B cell (primary cell): ENCODE data around the gene GIPC1. TPM values are rescaled to one million over a fixed set of nuclear protein-coding genes. Genes with fewer than 3 reads are reported as not detected.

Source experiments
- ATAC-seq: fragments of 200-7000 bp; cut with Tn5 transposase; one replicate; pipeline ENCODE4 v1.10.0; 2021; ENCODE audit warnings: low read depth, mild to moderate bottlenecking, moderate number of reproducible peaks, moderate library complexity
- CTCF ChIA-PET: fragments of 350-600 bp; sonication (Branson Sonifier 250); formaldehyde crosslinking; loops from one replicate; lab custom pipeline; 2021; ENCODE audit warnings: antibody characterized with exemption, inconsistent platforms; lab: Charles Lee
- POLR2A ChIA-PET: fragments of 350-600 bp; sonication (Branson Sonifier 250); formaldehyde crosslinking; loops from one replicate; lab custom pipeline; 2021; ENCODE audit warnings: antibody characterized with exemption; lab: Charles Lee
- DNase-seq: peaks from one replicate; pipeline ENCODE4 v3.0.0; 2013
- H2AFZ ChIP-seq: 2 replicates; pipeline ENCODE4 v1.6.1; 2012; ENCODE audit warnings: mild to moderate bottlenecking, low read depth, low read length; ENCODE audit not compliant: insufficient read depth, poor library complexity, severe bottlenecking
- H3K27ac ChIP-seq, 2 donors: 1 replicate in 1 of 2; 2 replicates in 1 of 2; pipeline ENCODE4 v1.5.1; 2012 to 2013; ENCODE audit warnings: low read length in 2 of 2, mild to moderate bottlenecking in 2 of 2, moderate library complexity in 1 of 2
- H3K27me3 ChIP-seq, 4 experiments: fragments of 200-600 bp in 1 of 4; sonication (generic) in 1 of 4; replicated peaks in 1 of 4; 1 replicate in 2 of 4; 2 replicates in 2 of 4; pipeline versions ENCODE4 v1.6.1 to v1.7.0; 2013 to 2016; ENCODE audit warnings: low read length in 3 of 4, mild to moderate bottlenecking in 2 of 4, mixed read lengths in 1 of 4, moderate library complexity in 1 of 4; ENCODE audit not compliant: insufficient read depth in 4 of 4, control insufficient read depth in 3 of 4; ENCODE audit errors: control extremely low read depth in 1 of 4
- H3K36me3 ChIP-seq, 2 experiments: replicated peaks in 1 of 2; 1 replicate in 1 of 2; 2 replicates in 1 of 2; pipeline versions ENCODE4 v1.6.1 to v1.7.1; 2013; ENCODE audit warnings: low read length in 1 of 2; ENCODE audit not compliant: insufficient read depth in 2 of 2, control insufficient read depth in 1 of 2; ENCODE audit errors: control extremely low read depth in 1 of 2, extremely low read depth in 1 of 2
- H3K4me1 ChIP-seq, 2 donors: fragments of 200-600 bp in 1 of 2; sonication (generic) in 1 of 2; 1 replicate in 1 of 2; 2 replicates in 1 of 2; pipeline versions ENCODE4 v1.5.1 to v1.6.1; 2013 to 2017; ENCODE audit warnings: low read length in 2 of 2; ENCODE audit not compliant: control insufficient read depth in 2 of 2, insufficient read depth in 2 of 2
- H3K4me2 ChIP-seq: replicated peaks from 2 replicates; pipeline ENCODE3; 2012; ENCODE audit warnings: mild to moderate bottlenecking, low read depth, low read length; ENCODE audit not compliant: poor library complexity, severe bottlenecking
- H3K4me3 ChIP-seq, 5 experiments: fragments of 200-600 bp in 1 of 5; sonication (generic) in 1 of 5; 1 replicate in 3 of 5; 2 replicates in 2 of 5; pipeline versions ENCODE4 v1.5.1 to v1.7.0; 2011 to 2016; ENCODE audit warnings: low read length in 4 of 5, mild to moderate bottlenecking in 4 of 5, low read depth in 2 of 5, control low read depth in 1 of 5, moderate library complexity in 1 of 5; ENCODE audit not compliant: insufficient read depth in 1 of 5; ENCODE audit errors: control extremely low read depth in 1 of 5, extremely low read depth in 1 of 5
- H3K79me2 ChIP-seq: fragments of 200-600 bp; sonication (generic); one replicate; pipeline ENCODE4 v1.6.0; 2016; ENCODE audit warnings: low read length; ENCODE audit not compliant: control insufficient read depth, insufficient read depth
- H3K9ac ChIP-seq: fragments of 200-600 bp; sonication (generic); 2 replicates; pipeline ENCODE4 v1.6.1; 2017; ENCODE audit warnings: mild to moderate bottlenecking, low read length, moderate library complexity
- H3K9me3 ChIP-seq, 3 donors: one replicate each; pipeline versions ENCODE4 v1.6.1 to v1.7.1; 2013; ENCODE audit warnings: low read length in 2 of 3; ENCODE audit not compliant: control insufficient read depth in 2 of 3, insufficient read depth in 1 of 3; ENCODE audit errors: control extremely low read depth in 1 of 3
- H4K20me1 ChIP-seq: 2 replicates; pipeline ENCODE4 v1.6.0; 2012; ENCODE audit warnings: mild to moderate bottlenecking, low read length; ENCODE audit not compliant: insufficient read depth, control insufficient read depth, poor library complexity, severe bottlenecking
- H3K27ac Mint-ChIP-seq: one replicate; pipeline ENCODE4 v1.8.0; 2021; ENCODE audit warnings: mixed read lengths
- H3K27me3 Mint-ChIP-seq: one replicate; pipeline ENCODE4 v1.8.0; 2021; ENCODE audit warnings: mixed read lengths
- H3K4me1 Mint-ChIP-seq: one replicate; pipeline ENCODE4 v1.8.0; 2021; ENCODE audit warnings: mixed read lengths
- H3K4me3 Mint-ChIP-seq: one replicate; pipeline ENCODE4 v1.8.0; 2021; ENCODE audit warnings: mixed read lengths
- H3K9me3 Mint-ChIP-seq: one replicate; pipeline ENCODE4 v1.8.0; 2022; ENCODE audit warnings: mixed read lengths; ENCODE audit not compliant: insufficient read depth
- CTCF ChIP-seq: fragments of 200-600 bp; IDR thresholded peaks from one replicate; pipeline ENCODE4 v1.8.0; 2022; ENCODE audit warnings: antibody characterized with exemption, mild to moderate bottlenecking
- EZH2 ChIP-seq: IDR thresholded peaks from 2 replicates; pipeline ENCODE4 v1.6.1; 2012; ENCODE audit warnings: borderline replicate concordance, low read depth, mild to moderate bottlenecking, moderate library complexity, low read length; ENCODE audit not compliant: insufficient read depth, poor library complexity, severe bottlenecking
- WGBS: methylation state at CpG from one replicate; pipeline ENCODE4 v1.1.5; 2013; ENCODE audit warnings: missing lambda C conversion rate; ENCODE audit not compliant: insufficient coverage; 5-methylcytosine and 5-hydroxymethylcytosine counted together
- intact Hi-C: fragments of 100-400 bp; cut with micrococcal nuclease; formaldehyde crosslinking; loops from one replicate; pipeline ENCODE4 v1.10.0; 2022
- polyA plus RNA-seq: library from polyadenylated mRNA; depleted of rRNA; stranded (reverse); fragments of >200 nt; gene quantifications from 2 replicates; pipeline ENCODE4 v1.2.3, GENCODE V29; 2012
- total RNA-seq, 2 donors: library from RNA; stranded (reverse); fragments of 120-200 nt in 1 of 2; gene quantifications; 1 replicate in 1 of 2; 2 replicates in 1 of 2; pipeline versions ENCODE4 v1.2.3 to v1.2.4, GENCODE V29; 2013 to 2022

GIPC1 gene
- total and polyA plus RNA-seq, 2 donors (not counting 1 experiment from before 2014, with no cell fraction given) = 11.3 to 12.0 TPM

- no peaks in the 10 kb centered on the region for H3K9me3 ChIP-seq
- peaks cover 90% of the 10 kb centered on the region for H3K79me2 ChIP-seq
- Mint-ChIP-seq H3K27ac (peak overlapping the region; percentile 96), H3K4me1 (peaks cover 33% of the 10 kb centered on the region), H3K4me3 (peak overlapping the region; percentile 95), H3K27me3 (no peaks in the 10 kb centered on the region), H3K9me3 (no peaks in the 10 kb centered on the region)
- H3K27ac ChIP-seq = peak overlapping the region; percentile 46 to 84
- ChIA-PET CTCF (interaction anchor here (1.0 kb wide), 1 partner anchor 92 kb away, joined by 3 read pairs; no protein-coding TSS in a partner anchor), POLR2A (interaction anchor here (0.5 to 3.1 kb wide), 5 partner anchors 21 to 349 kb away, joined by 3 to 16 read pairs (median 5); partner anchors contain the start of gene DDX39A)
- H4K20me1 ChIP-seq = peaks cover 13% of the 10 kb centered on the region
- H2AFZ ChIP-seq = peak overlapping the region; percentile 94
- H3K4me1 ChIP-seq = peaks cover 20 to 23% of the 10 kb centered on the region in 2 donors
- TF ChIP-seq EZH2 = no peak
- no peak for TF ChIP-seq CTCF
- H3K4me3 ChIP-seq = peak overlapping the region; percentile 48 to 95 (median 70)
- peak overlapping the region; percentile 97 for H3K4me2 ChIP-seq
- intact Hi-C loops = loop anchor here (1.0 kb wide), 1 partner anchor 8 kb away; no protein-coding TSS in a partner anchor
- DNase-seq = peak; percentile 86
- H3K27me3 ChIP-seq = no peaks in the 10 kb centered on the region
- 0% methylated on average over 9 of the region's 9 CpGs for WGBS
- peak overlapping the region; percentile 88 for H3K9ac ChIP-seq
- peaks cover 8 to 34% of the 10 kb centered on the region in 2 experiments for H3K36me3 ChIP-seq
- ATAC-seq = peak; percentile 99
Measured at GRCh38 chr19:14440049-14440448, 55.9 kb downstream of the GIPC1 start.

GRCh38 chr19:14439014-14439413 is 56.9 kb downstream of the GIPC1 start:
- Mint-ChIP-seq H3K9me3 (no peaks in the 10 kb centered on the region), H3K4me3 (peak overlapping the region; percentile 63), H3K27me3 (no peaks in the 10 kb centered on the region), H3K4me1 (peaks cover 43% of the 10 kb centered on the region), H3K27ac (peak overlapping the region; percentile 82)
- ChIA-PET CTCF (interaction anchor here (0.8 to 1.0 kb wide), 2 partner anchors 24 to 91 kb away, joined by 3 read pairs; no protein-coding TSS in a partner anchor), POLR2A (interaction anchor here (3.1 kb wide), 1 partner anchor 20 kb away, joined by 16 read pairs; the partner anchor contains the start of gene DDX39A)
- intact Hi-C loops = no loop called here
- H3K9me3 ChIP-seq = no peaks in the 10 kb centered on the region
- peaks cover 7 to 26% of the 10 kb centered on the region in 2 experiments for H3K36me3 ChIP-seq
- no peak overlapping the region for H2AFZ ChIP-seq
- TF ChIP-seq CTCF = no peak
- TF ChIP-seq EZH2 = no peak
- no peak overlapping the region for H3K9ac ChIP-seq
- H3K4me1 ChIP-seq = peaks cover 30 to 32% of the 10 kb centered on the region in 2 donors
- H3K27me3 ChIP-seq = no peaks in the 10 kb centered on the region
- H3K4me2 ChIP-seq = peak overlapping the region; percentile 97
- peaks cover 19% of the 10 kb centered on the region for H4K20me1 ChIP-seq
- H3K4me3 ChIP-seq = no peak overlapping the region
- H3K79me2 ChIP-seq = peaks cover 92% of the 10 kb centered on the region
- no peak for ATAC-seq
- no peak overlapping the region for H3K27ac ChIP-seq
- WGBS = 46% methylated on average over 9 of the region's 9 CpGs
- DNase-seq = no peak
